NCI-H1048 (cell line): Measurements from ENCODE around the gene GPR137B.

Source experiments
- DNase-seq: peaks from one replicate; lab custom pipeline; 2025; lab: John Stamatoyannopoulos, UW

Gene GPR137B

DNA sequence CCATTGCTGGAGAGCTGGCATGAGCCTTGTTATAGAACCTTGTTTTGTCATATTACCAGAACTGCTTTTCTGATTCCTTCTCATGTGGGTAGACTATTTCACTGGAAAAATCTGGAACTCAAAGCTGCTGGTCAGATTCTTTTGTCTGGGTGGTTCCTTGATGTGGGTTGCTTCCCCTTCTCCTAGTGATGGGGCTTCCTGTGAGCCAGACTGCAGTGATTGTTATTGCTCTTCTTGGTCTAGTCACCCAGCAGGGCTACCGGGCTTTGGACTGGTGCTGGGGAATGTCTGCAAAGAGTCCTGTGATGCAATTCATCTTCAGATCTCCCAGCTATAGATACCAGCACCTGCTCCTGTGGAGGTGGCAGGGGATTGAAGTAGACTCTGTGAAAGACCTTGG lies 59.4 kb downstream of the GPR137B start:
- no peak for DNase-seq

- DNase-seq: no peak
Observed at GRCh38 chr1:236204039-236204438, 61.7 kb downstream of the GPR137B start.

GRCh38 chr1:236204656-236205055 lies 62.3 kb downstream of the GPR137B start:
- no peak for DNase-seq

DNA sequence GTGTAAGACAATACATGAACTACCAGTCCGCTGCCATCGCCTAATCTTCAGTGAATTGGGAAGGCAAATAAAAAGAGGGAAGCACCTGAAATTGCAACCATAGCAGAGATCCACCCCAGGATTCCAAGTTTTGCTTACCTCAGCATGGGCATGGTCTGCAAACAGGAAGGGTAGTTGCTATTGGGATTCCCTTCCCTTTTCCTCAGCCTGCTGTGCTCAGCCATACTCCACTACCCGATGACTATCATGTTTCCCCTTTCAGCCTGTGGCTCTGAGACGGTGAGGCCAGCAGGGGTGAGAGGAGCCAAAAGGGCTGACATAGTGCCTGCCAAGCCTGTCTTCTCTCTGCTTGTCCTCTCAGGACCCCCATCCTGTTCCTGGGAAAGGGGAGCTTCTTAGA lies 64.2 kb downstream of the GPR137B start:
- DNase-seq: no peak

- DNase-seq: no peak
Observed at GRCh38 chr1:236207121-236207520, 64.8 kb downstream of the GPR137B start.

- no peak for DNase-seq
Observed at GRCh38 chr1:236207569-236207968, 65.2 kb downstream of the GPR137B start.

DNA sequence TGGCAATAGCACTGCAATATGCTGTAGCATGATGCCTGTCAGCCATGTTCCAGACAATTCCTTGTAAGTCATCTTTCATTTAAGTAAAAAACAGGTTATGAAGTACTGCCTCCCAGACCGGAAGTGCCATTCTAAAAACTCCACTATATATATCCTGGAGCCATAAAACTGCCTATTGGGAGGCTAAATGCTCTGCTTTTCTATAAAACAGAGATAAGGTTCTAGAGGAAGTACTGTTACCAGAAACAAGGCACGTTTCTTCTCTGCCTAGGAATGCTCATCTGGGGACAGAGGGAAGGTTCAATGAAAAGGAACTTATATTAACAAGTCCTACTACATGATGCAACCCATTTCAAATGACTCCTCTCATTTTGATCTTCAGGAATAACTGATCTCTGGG lies 66.8 kb downstream of the GPR137B start:
- DNase-seq: no peak

DNA sequence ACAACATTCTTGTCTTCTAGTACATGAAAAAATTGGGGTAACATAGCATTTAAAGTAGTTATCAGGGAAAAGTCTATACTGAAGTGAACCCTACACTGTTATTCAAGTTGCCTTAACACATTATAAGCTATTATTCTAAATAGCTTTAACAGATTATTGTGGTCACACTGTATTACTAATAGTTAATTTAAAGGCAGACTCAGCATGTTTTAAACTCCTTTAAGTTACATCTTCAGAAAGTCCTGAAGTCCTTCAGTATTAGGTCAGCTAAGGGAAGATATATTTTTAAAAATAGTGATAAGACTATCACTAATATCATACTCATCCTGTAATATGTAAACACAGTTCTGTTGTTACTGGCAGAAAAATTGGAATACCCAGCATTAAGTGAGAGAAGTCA lies 67.4 kb downstream of the GPR137B start:
- no peak for DNase-seq

GRCh38 chr1:236211815-236212214 lies 69.5 kb downstream of the GPR137B start:
- DNase-seq: no peak

DNA sequence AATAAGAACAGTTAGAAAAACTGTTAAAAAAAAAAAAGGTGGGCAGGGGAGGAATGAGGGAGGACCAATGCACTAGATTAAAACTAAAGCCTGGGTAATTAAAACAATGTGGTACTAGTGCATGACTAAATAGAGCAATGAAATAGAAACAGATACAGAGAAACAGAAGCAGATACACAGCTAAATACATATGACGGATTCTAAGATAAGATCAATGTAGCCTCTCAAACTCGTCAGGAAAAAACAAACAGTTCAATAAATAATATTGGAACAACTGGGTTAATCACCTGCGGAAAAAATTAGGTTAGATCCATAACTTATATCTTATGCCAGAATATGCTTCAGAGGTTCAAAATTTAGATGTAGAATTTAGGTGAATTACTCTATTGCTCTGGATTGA lies 71.2 kb downstream of the GPR137B start:
- DNase-seq: no peak

- DNase-seq: no peak
Observed at GRCh38 chr1:236214761-236215160, 72.4 kb downstream of the GPR137B start.

DNA sequence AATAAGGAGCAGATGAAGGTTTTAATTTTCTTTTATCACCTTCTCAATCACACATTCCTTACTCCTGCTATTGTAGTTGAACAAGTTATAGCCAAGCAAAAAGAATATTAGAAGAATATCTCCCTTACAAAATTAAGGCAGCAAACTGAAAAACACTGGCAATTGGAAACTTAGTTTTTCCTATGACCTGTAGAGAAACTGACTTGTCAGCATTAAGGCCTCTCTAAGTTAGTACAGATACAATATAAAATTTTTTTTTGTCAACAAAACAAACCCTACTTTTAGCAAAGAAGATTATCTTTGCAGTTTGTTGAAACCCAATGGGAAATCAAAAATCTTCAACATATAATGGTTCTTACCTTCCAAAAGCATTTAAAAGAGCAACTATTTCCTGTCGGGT lies 78.1 kb downstream of the GPR137B start:
- DNase-seq: no peak

DNA sequence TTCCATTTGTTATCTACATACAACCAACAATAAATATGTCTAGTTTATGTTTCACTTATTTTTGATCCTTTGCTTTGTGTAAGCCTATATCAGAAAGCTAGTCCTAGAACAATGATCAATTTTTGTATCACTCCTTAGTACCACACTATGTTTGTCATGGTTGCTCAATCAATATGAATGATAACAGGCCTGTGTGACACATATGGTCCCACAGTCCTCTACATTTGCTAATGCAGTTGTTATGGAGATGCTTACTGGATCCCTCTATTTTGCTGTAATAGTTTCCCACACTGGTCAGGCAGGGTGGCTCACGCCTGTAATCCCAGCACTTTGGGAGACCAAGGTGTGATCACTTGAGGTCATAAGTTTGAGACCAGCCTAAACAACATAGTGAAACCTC lies 80.3 kb downstream of the GPR137B start:
- DNase-seq: no peak

GRCh38 chr1:236228411-236228810 lies 86.1 kb downstream of the GPR137B start:
- no peak for DNase-seq

DNA sequence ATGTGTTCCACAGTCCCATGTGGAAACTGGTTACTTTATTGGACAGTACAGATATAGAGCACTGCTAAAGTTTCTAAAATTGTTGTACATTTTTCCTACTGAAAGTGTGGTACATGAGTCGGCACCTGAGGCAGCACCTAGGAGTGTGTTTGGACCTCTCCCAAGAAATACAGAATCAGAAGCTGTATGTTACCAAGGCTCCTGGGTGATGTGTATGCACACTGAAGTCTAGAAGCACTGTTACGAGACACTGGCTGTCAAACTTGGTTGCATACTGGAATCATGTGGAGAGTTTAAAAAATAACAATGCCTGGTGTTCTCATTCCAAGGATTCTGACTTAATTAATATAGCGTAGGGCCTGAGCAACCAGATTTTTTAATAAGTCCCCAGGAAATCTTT lies 92.8 kb downstream of the GPR137B start:
- no peak for DNase-seq

- no peak for DNase-seq
Observed at GRCh38 chr1:236239092-236239585, 96.8 kb downstream of the GPR137B start.

GRCh38 chr1:236240675-236241074 lies 98.3 kb downstream of the GPR137B start:
- DNase-seq: no peak

- no peak for DNase-seq
Observed at GRCh38 chr1:236242568-236242967, 100.2 kb downstream of the GPR137B start.

DNA sequence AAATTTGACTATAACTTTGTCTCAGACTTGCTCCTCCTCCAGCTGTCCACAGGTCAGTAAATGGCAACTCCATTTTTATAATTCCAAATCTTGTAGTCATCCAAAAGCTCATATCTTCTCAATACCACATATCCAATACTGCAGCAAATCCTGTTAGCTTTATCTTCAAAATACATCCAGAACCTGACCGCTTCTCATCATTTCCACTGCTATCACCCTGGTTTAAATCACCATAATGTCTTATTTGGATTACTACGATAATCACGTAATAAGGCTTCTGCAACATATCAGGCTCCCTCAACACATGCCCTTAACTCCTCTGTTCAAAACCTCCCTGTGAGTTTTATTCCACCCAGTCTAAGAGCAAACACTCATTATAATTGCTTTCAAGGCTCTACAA lies 104.9 kb downstream of the GPR137B start:
- DNase-seq: no peak

DNA sequence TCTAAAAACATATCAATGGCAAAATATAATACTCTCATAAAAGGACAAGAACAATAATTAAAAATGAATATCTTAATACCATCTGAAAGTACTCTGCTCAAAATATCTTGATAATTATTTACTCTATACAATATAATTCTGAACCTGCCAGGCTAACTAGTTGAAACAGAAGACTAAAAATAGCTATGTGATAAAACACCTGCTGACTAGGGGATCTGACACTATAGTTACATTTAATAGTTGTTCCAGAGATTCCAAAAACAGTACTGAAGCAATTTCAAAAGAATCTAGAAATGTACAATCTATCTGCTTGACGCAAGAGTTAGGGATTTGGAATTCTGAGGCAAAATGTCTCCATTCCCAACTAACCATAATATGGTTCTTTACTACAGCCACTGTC lies 109.2 kb downstream of the GPR137B start:
- DNase-seq: no peak

- no peak for DNase-seq
Observed at GRCh38 chr1:236253119-236253518, 110.8 kb downstream of the GPR137B start.

DNA sequence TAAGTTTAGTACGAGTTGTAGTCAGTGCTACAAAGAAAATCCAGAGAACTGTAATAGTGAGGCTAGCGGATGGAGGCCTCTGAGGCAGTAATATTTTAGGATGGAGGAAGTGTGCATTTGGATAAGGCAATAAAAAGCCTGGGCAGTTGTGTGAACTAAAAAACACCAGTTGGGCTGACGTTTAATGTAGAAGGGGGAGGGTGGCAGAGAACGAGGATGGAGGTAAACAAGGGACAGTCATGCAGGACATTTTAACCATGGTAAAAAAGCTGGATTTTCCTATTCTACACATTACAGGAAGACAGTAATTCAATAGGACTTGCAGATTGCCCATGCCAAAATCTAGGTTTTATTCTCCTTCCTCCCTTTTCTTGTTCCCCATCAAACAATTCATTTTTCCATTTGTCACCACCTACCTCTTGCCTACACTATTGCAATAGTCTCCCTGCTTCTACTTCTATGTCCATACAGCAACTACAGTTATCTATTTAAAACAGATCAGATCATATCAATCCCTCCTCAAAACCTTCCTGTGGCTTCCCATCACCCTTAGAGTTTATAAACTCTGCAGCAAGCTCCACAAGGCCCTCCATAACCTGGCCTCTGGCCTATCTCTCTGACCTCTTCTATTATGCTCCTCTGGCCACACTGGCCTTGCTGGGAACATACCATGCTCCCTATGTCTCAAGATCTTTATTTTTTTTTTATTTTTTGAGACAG lies 111.7 kb downstream of the GPR137B start:
- DNase-seq: no peak

DNA sequence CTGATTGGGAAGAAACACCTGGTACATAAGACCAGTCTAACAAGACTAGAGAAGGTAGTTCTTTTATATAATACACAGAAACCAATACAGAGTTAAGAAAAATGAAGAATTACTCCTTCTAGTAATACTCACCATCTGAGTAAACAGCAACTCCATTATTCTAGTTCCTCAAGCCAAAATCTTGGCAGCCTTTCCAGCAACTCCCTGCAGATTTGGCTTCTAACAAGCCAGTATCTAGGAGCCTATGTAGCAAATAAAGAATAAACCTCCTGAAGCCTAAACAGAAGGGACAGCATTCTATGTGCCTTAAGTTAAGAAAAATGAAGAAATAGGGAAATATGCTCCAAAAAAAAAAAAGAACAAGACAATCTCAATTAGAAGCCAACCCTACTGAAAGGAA lies 114.9 kb downstream of the GPR137B start:
- no peak for DNase-seq

DNA sequence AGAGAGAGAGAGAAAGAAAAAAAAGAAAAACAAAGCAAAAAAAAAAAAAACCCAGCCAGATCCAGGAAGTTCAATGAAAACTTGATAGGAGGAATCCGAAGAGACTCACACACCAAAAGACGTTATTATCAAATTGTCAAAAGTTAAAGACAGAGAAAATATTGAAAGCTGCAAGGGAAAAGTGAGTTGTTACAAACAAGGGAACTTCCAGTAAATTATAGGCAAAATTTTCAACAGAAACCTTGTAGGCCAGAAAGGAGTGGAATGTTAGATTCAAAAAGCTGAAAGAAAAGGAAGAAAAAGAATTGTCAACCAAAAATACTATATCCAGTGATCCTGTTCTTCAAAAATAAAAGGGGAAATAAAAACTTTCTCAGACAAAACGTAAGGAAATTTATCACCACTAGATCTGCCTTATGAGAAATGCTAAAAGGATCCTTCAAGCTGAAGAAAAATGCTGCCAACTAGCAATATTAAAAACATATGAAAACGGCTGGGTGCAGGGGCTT lies 115.8 kb downstream of the GPR137B start:
- DNase-seq: no peak
